HG03175 (cell line): ENCODE results near the gene TK2.
"Not testable (repeated sequence)": the region's sequence is repeated elsewhere in the genome, so short reads cannot be mapped to it uniquely, and the experiment has no call there.

Experiments used
- ATAC-seq: cut with Tn5 transposase; IDR thresholded peaks from one replicate; pipeline ENCODE4 v1.9.1; 2021; ENCODE audit warnings: mild to moderate bottlenecking, moderate library complexity; ENCODE audit not compliant: unreplicated experiment

Gene TK2

GRCh38 chr16:66521252-66521713 is 28.6 kb downstream of the TK2 start:
- ATAC-seq = no peak

GRCh38 chr16:66520406-66521170 is 29.3 kb downstream of the TK2 start:
- no peak for ATAC-seq

- no peak for ATAC-seq
Measured at GRCh38 chr16:66519482-66520373, 30.2 kb downstream of the TK2 start.

- ATAC-seq = no peak
Measured at GRCh38 chr16:66517586-66518263, 32.2 kb downstream of the TK2 start.

- peak; percentile 98 for ATAC-seq
Measured at GRCh38 chr16:66516808-66517585, 32.9 kb downstream of the TK2 start.

GRCh38 chr16:66516509-66516807 is 33.5 kb downstream of the TK2 start:
- peak; percentile 28 for ATAC-seq

- no peak for ATAC-seq
Measured at GRCh38 chr16:66515596-66516508, 34.1 kb downstream of the TK2 start.

- ATAC-seq = not testable (repeated sequence)
Measured at GRCh38 chr16:66514980-66515595, 34.8 kb downstream of the TK2 start.

- not testable (repeated sequence) for ATAC-seq
Measured at GRCh38 chr16:66514391-66514790, 35.5 kb downstream of the TK2 start.

- ATAC-seq = no peak
Measured at GRCh38 chr16:66513111-66513723, 36.7 kb downstream of the TK2 start.

- no peak for ATAC-seq
Measured at GRCh38 chr16:66512272-66513110, 37.4 kb downstream of the TK2 start.

GRCh38 chr16:66511602-66512271 is 38.2 kb downstream of the TK2 start:
- no peak for ATAC-seq

GRCh38 chr16:66510711-66511601 is 39.0 kb downstream of the TK2 start:
- no peak for ATAC-seq

- no peak for ATAC-seq
Measured at GRCh38 chr16:66510298-66510697, 39.6 kb downstream of the TK2 start.

GRCh38 chr16:66509576-66509975 is 40.3 kb downstream of the TK2 start:
- no peak for ATAC-seq

GRCh38 chr16:66508914-66509496 is 40.9 kb downstream of the TK2 start:
- ATAC-seq = no peak
